Activated CD4-positive, alpha-beta T cell treated with anti-CD3 and anti-CD28 coated beads, Interleukin-2, amount 10 ng/mL, durations not matched to agents 7 days and 5 days (primary cell): ENCODE results near the gene ELOVL4. TPM values are rescaled to one million over a fixed set of nuclear protein-coding genes. Genes with fewer than 3 reads are reported as not detected.

ENCODE experiments used
- total RNA-seq, 2 experiments: library from RNA; stranded (reverse); gene quantifications; one replicate each; pipeline ENCODE4 v1.2.3, GENCODE V29; 2021

The ELOVL4 gene
- total RNA-seq, 2 experiments from 2014 or later, result 0.79 to 1.1 TPM

Other genes with a start within 250 kb of the ELOVL4 start
- 10 to 100 TPM; 40.7 to 52.5 TPM for gene TTK, start 57.1 kb upstream of the ELOVL4 start, total RNA-seq
- 10 to 100 TPM; 16.4 to 18.8 TPM for gene BCKDHB, start 159.1 kb upstream of the ELOVL4 start, total RNA-seq